GM12878 (cell line): ENCODE measurements around the gene CMTM5. TPM values are rescaled to one million over a fixed set of nuclear protein-coding genes. Genes with fewer than 3 reads are reported as not detected.

Experiments
- ATAC-seq: fragments of 200-7000 bp; cut with Tn5 transposase; 3 replicates; pipeline ENCODE4 v1.9.1; 2020; ENCODE audit warnings: mild to moderate bottlenecking, moderate library complexity
- Bru-seq: library from RNA; stranded (reverse); fragments of 400-500 nt; gene quantifications from one replicate; lab custom pipeline; 2021; lab: Mats Ljungman, UMichigan
- BruChase-seq, 2 experiments: library from RNA; stranded (reverse); fragments of 400-500 nt; gene quantifications; one replicate each; lab custom pipeline; 2021; lab: Mats Ljungman, UMichigan
- BruUV-seq: library from RNA; stranded (reverse); fragments of 400-500 nt; replicated peaks from 2 replicates; lab custom pipeline; 2021; lab: Mats Ljungman, UMichigan
- CTCF ChIA-PET: fragments of 300-600 bp; sonication (Branson Sonifier 250); formaldehyde crosslinking; extraction: SDS; loops from one replicate; lab custom pipeline; 2021; ENCODE audit warnings: inconsistent platforms; lab: Yijun Ruan, JAX
- POLR2A ChIA-PET: fragments of 350-600 bp; formaldehyde crosslinking; extraction: SDS; loops from one replicate; lab custom pipeline; 2021; ENCODE audit warnings: inconsistent platforms; lab: Charles Lee
- RAD21 ChIA-PET: fragments of 300-600 bp; sonication (Branson Sonifier 250); formaldehyde crosslinking; loops from one replicate; lab custom pipeline; 2023; ENCODE audit warnings: antibody characterized with exemption; ENCODE audit not compliant: unreplicated experiment; lab: Charles Lee
- SMC1A ChIA-PET: fragments of 300-600 bp; sonication (Branson Sonifier 250); formaldehyde crosslinking; loops from one replicate; lab custom pipeline; 2023; ENCODE audit not compliant: unreplicated experiment, uncharacterized antibody; lab: Charles Lee
- DNase-seq: peaks from one replicate; pipeline ENCODE4 v3.0.0-alpha.2; 2011; ENCODE audit warnings: low read depth, low spot score
- FAIRE-seq: peaks from 3 replicates; lab custom pipeline; 2011; peaks lifted over from hg19 to GRCh38; lab: Jason Lieb, UNC
- H2AFZ ChIP-seq: 2 replicates; pipeline ENCODE4 v1.6.0; 2011; ENCODE audit warnings: low read depth, low read length, control low read depth; ENCODE audit not compliant: control insufficient read depth
- H3K27ac ChIP-seq: 2 replicates; pipeline ENCODE4 v1.5.1; 2011; ENCODE audit warnings: control low read depth; ENCODE audit not compliant: control insufficient read depth, insufficient read depth
- H3K27me3 ChIP-seq, 2 experiments: replicated peaks in 1 of 2; 2 replicates each; pipeline versions ENCODE4 v1.6.0 to v1.6.1; 2011; ENCODE audit warnings: low read length in 1 of 2; ENCODE audit not compliant: control insufficient read depth in 2 of 2, insufficient read depth in 2 of 2
- H3K36me3 ChIP-seq, 2 experiments: 2 replicates each; pipeline ENCODE4 v1.5.1; 2011; ENCODE audit warnings: low read length in 1 of 2; ENCODE audit not compliant: control insufficient read depth in 2 of 2, insufficient read depth in 2 of 2
- H3K4me1 ChIP-seq: 2 replicates; pipeline ENCODE4 v1.6.1; 2011; ENCODE audit warnings: mild to moderate bottlenecking, low read length, moderate library complexity, mixed read lengths; ENCODE audit not compliant: control insufficient read depth, insufficient read depth
- H3K4me2 ChIP-seq: 2 replicates; pipeline ENCODE4 v1.6.0; 2011; ENCODE audit warnings: control low read depth; ENCODE audit not compliant: control insufficient read depth, insufficient read depth
- H3K4me3 ChIP-seq: fragments of 200-600 bp; sonication (generic); 2 replicates; pipeline ENCODE4 v1.5.1; 2016
- H3K79me2 ChIP-seq: 2 replicates; pipeline ENCODE4 v1.6.0; 2011; ENCODE audit warnings: low read length; ENCODE audit not compliant: control insufficient read depth, insufficient read depth
- H3K9ac ChIP-seq: 2 replicates; pipeline ENCODE4 v1.8.0; 2011; ENCODE audit warnings: low read length, control low read depth, mixed read lengths; ENCODE audit not compliant: control insufficient read depth, insufficient read depth
- H3K9me3 ChIP-seq: replicated peaks from 3 replicates; pipeline ENCODE4 v1.5.1; 2011; ENCODE audit warnings: mild to moderate bottlenecking, low read length; ENCODE audit not compliant: control insufficient read depth, insufficient read depth
- H4K20me1 ChIP-seq: 2 replicates; pipeline ENCODE4 v1.6.0; 2011; ENCODE audit not compliant: control insufficient read depth, insufficient read depth
- CHD2 ChIP-seq: IDR thresholded peaks from 2 replicates; pipeline ENCODE4 v1.6.1; 2011; ENCODE audit warnings: low read depth, low read length, improper control_type of control experiment, borderline replicate concordance
- EGR1 ChIP-seq, 2 experiments: IDR thresholded peaks; 1 replicate in 1 of 2; 2 replicates in 1 of 2; pipeline ENCODE4 v1.6.1; 2011 to 2012; ENCODE audit warnings: low read depth in 2 of 2, low read length in 2 of 2, borderline replicate concordance in 1 of 2, mild to moderate bottlenecking in 1 of 2, moderate library complexity in 1 of 2
- FOXM1 ChIP-seq: IDR thresholded peaks from 2 replicates; pipeline ENCODE4 v1.6.1; 2012; ENCODE audit warnings: low read depth, mild to moderate bottlenecking, inconsistent platforms, low read length, moderate library complexity
- HDAC2 ChIP-seq: fragments of 200-600 bp; sonication (generic); IDR thresholded peaks from 2 replicates; pipeline ENCODE4 v1.6.1; 2017
- HDGF ChIP-seq: fragments of 450-650 bp; IDR thresholded peaks from 2 replicates; pipeline ENCODE4 v1.6.1; 2016; ENCODE audit warnings: antibody characterized with exemption
- KDM1A ChIP-seq: fragments of 200-600 bp; sonication (generic); IDR thresholded peaks from 2 replicates; pipeline ENCODE4 v1.6.1; 2016; ENCODE audit warnings: borderline replicate concordance
- MEF2A ChIP-seq: IDR thresholded peaks from 2 replicates; pipeline ENCODE4 v1.6.1; 2011; ENCODE audit warnings: low read depth, mild to moderate bottlenecking, low read length, moderate library complexity; ENCODE audit not compliant: insufficient read depth
- NR2F1 ChIP-seq: fragments of 450-650 bp; conservative IDR thresholded peaks from 2 replicates; pipeline ENCODE4 v1.6.1; 2017; ENCODE audit warnings: mild to moderate bottlenecking
- STAT3 ChIP-seq: IDR thresholded peaks from 2 replicates; pipeline ENCODE4 v1.6.1; 2011; ENCODE audit warnings: low read depth, low read length, improper control_type of control experiment
- WGBS: methylation state at CpG from one replicate; pipeline ENCODE4 v1.1.6; 2016; ENCODE audit warnings: low lambda C conversion rate; ENCODE audit not compliant: insufficient replicate concordance, insufficient coverage; ENCODE audit errors: missing lambda C conversion rate; 5-methylcytosine and 5-hydroxymethylcytosine counted together
- in situ Hi-C: fragments of 300-500 bp; cut with MboI; formaldehyde crosslinking; loops from 9 replicates; pipeline ENCODE4 v1.14.3; 2018; ENCODE audit warnings: mixed read lengths
- intact Hi-C: fragments of 100-400 bp; cut with micrococcal nuclease; formaldehyde crosslinking; loops from one replicate; pipeline ENCODE4 v1.14.2; 2022; ENCODE audit not compliant: unreplicated experiment
- long read RNA-seq, 2 experiments: library from polyadenylated mRNA; unstranded; transcript quantifications; one replicate each; pipeline ENCODE4 v2.0.0, GENCODE V29; 2019 to 2020
- polyA minus RNA-seq, 3 experiments: library from RNA; depleted of rRNA, polyadenylated mRNA; stranded (reverse); fragments of >200 nt; gene quantifications; 2 replicates each; pipeline ENCODE4 v1.2.3, GENCODE V29; 2011
- polyA plus RNA-seq, 11 experiments: library from polyadenylated mRNA; depleted of rRNA in 4 of 11; unstranded in 6 of 11; stranded (reverse) in 5 of 11; fragments of >200 nt; fragmentation: Nextera tagmentation in 4 of 11; fragmentation: Illumina TruSeq in 1 of 11; extraction: Ambion mirVana in 4 of 11; extraction: Trizol in 1 of 11; gene quantifications; 1 replicate in 1 of 11; 2 replicates in 10 of 11; pipeline versions ENCODE4 v1.2.1 to v1.2.3, GENCODE V29; 2011 to 2016; ENCODE audit warnings: inconsistent platforms in 2 of 11, missing spikeins in 2 of 11, low read depth in 1 of 11
- total RNA-seq, 4 experiments: library from RNA; depleted of rRNA in 3 of 4; stranded (reverse); fragments of >200 nt in 3 of 4; fragmentation: Illumina TruSeq in 1 of 4; extraction: Trizol in 1 of 4; gene quantifications; 2 replicates each; pipeline versions ENCODE4 v1.2.1 to v1.2.3, GENCODE V29; 2013 to 2021
- TF ChIP-seq, protein P1 (sequence below): IDR thresholded peaks from 2 replicates; pipeline ENCODE4 v1.6.1; 2012; ENCODE audit warnings: low read depth, low read length, improper control_type of control experiment
- TF ChIP-seq, protein P2 (sequence below): fragments of 450-650 bp; formaldehyde crosslinking; IDR thresholded peaks from 2 replicates; pipeline ENCODE4 v1.5.0; 2022; ENCODE audit warnings: mild to moderate bottlenecking, missing genetic modification characterization

The CMTM5 gene, protein sequence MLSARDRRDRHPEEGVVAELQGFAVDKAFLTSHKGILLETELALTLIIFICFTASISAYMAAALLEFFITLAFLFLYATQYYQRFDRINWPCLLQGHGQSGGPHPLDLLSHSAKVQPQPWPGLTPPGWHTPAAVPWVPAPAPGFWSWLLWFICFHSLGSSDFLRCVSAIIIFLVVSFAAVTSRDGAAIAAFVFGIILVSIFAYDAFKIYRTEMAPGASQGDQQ
- total RNA-seq (2013; cell fraction: nucleolus; rRNA removed) = not detected in 2 replicates
- total RNA-seq (2014; rRNA removed) (not detected in 2 replicates), total RNA-seq (2014; rRNA removed; fragmentation: Illumina TruSeq; extraction: Trizol) (not detected in 2 replicates), total RNA-seq (2021) (not detected in 2 replicates), polyA plus RNA-seq (2011; rRNA removed) (not detected in 2 replicates), polyA plus RNA-seq (2014; fragmentation: Illumina TruSeq; extraction: Trizol) (not detected in 2 replicates), polyA plus RNA-seq (2014; fragmentation: Nextera tagmentation; extraction: Ambion mirVana) (not detected), polyA plus RNA-seq (2014; rRNA removed) (not detected in 2 replicates), polyA plus RNA-seq (2016; fragmentation: Nextera tagmentation; extraction: Ambion mirVana) (not detected), polyA minus RNA-seq (2011; rRNA and poly(A)+ RNA removed) (not detected in 2 replicates), Bru-seq, nascent RNA (not detected), BruChase-seq, experiment 1, labeled RNA remaining after a 6-hour chase (not detected), BruChase-seq, experiment 2, labeled RNA remaining after a 2-hour chase (not detected)
- polyA plus RNA-seq (2011; ENCODE audit: low read depth) = not detected
- polyA plus RNA-seq (2011; cell fraction: cytosol; rRNA removed) = not detected in 2 replicates
- not detected in 2 replicates for polyA plus RNA-seq (2011; cell fraction: nucleus; rRNA removed)
- polyA plus RNA-seq (2012) = not detected in 2 replicates
- not detected in 2 replicates for polyA minus RNA-seq (2011; cell fraction: cytosol; rRNA and poly(A)+ RNA removed)
- not detected in 2 replicates for polyA minus RNA-seq (2011; cell fraction: nucleus; rRNA and poly(A)+ RNA removed)
- long read RNA-seq, experiment 1 = 0 reads
- long read RNA-seq, experiment 2 = 0 reads

DNA sequence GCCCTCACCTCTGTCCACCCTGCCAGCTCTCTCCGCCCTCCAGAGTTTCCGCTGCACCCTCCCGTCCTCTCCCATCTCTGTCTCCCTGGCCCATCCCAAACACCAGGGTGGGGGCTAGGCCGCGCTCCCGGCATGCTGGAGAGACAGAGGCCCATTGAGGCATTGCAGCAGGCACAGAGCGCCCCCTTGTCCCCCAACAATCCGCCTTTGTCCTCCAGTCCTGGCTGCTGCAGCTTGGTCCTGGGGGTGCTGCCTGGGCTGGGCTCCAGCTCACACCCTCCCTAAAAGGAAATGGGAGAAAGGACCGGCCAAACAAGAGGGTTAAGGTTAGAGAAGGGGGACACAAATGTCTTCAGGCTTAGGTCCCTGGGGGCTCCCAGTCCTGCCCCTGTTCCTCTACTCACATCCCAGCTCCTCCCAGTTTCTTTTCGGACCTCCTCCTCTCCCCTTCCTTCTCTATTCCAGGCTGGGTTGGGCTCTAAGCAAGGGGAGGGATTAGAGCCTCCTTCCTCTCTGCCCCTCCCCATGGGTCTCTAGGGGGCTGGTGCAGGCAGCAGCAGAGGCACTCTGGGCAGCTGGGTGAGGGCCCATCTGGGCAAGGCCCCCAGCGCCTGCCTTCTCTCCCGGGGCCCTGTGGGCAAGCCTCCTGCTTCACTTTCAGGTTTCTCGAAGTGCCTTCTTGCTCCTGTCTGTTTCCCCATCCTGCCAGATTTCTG lies at the start of gene CMTM5:
Gene CMTM5, plus strand, starts transcription at position 565 of the 716 bp plus-strand sequence. CDS start 206 bp downstream, outside the sequence.
- no peak within 1 kb of the TSS for H3K4me2 ChIP-seq
- H3K79me2 ChIP-seq = no peaks in the 10 kb centered on the region
- WGBS = 34% methylated on average over 13 of the region's 13 CpGs
- SMC1A ChIA-PET = interaction anchor here (0.9 kb wide), 1 partner anchor 11 kb away, joined by 3 read pairs; no protein-coding TSS in a partner anchor
- H4K20me1 ChIP-seq = no peaks in the 10 kb centered on the region
- H3K4me3 ChIP-seq = no peak within 1 kb of the TSS
- RAD21 ChIA-PET = no interaction called here
- no peak for DNase-seq
- no peak for FAIRE-seq
- CTCF ChIA-PET = interaction anchor here (1.4 to 5.7 kb wide), 3 partner anchors 47 to 256 kb away, joined by 4 to 52 read pairs (median 6); no protein-coding TSS in a partner anchor
- TF ChIP-seq NR2F1 (no peak), STAT3 (no peak), EGR1 (IDR thresholded peaks at IDR 0.05; ENCODE audit: borderline replicate concordance in 1 of 2, low read depth in 2 of 2, low read length in 2 of 2) (no peak), HDAC2 (no peak), KDM1A (no peak), FOXM1 (no peak), CHD2 (no peak), HDGF (no peak), MEF2A (no peak)
- TF ChIP-seq, protein P1, sequence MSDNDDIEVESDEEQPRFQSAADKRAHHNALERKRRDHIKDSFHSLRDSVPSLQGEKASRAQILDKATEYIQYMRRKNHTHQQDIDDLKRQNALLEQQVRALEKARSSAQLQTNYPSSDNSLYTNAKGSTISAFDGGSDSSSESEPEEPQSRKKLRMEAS = no peak
- TF ChIP-seq, protein P2, sequence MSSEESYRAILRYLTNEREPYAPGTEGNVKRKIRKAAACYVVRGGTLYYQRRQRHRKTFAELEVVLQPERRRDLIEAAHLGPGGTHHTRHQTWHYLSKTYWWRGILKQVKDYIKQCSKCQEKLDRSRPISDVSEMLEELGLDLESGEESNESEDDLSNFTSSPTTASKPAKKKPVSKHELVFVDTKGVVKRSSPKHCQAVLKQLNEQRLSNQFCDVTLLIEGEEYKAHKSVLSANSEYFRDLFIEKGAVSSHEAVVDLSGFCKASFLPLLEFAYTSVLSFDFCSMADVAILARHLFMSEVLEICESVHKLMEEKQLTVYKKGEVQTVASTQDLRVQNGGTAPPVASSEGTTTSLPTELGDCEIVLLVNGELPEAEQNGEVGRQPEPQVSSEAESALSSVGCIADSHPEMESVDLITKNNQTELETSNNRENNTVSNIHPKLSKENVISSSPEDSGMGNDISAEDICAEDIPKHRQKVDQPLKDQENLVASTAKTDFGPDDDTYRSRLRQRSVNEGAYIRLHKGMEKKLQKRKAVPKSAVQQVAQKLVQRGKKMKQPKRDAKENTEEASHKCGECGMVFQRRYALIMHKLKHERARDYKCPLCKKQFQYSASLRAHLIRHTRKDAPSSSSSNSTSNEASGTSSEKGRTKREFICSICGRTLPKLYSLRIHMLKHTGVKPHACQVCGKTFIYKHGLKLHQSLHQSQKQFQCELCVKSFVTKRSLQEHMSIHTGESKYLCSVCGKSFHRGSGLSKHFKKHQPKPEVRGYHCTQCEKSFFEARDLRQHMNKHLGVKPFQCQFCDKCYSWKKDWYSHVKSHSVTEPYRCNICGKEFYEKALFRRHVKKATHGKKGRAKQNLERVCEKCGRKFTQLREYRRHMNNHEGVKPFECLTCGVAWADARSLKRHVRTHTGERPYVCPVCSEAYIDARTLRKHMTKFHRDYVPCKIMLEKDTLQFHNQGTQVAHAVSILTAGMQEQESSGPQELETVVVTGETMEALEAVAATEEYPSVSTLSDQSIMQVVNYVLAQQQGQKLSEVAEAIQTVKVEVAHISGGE (CRISPR knock-in tag) = no peak
- no peak within 1 kb of the TSS for H3K9ac ChIP-seq
- no peak within 1 kb of the TSS for H3K27ac ChIP-seq
- no peak for ATAC-seq
- intact Hi-C loops (no loop called here), in situ Hi-C loops (no loop called here)
- H3K36me3 ChIP-seq = no peaks in the 10 kb centered on the region
- BruUV-seq = no TSS peak
- POLR2A ChIA-PET = no interaction called here
- H3K9me3 ChIP-seq = no peaks in the 10 kb centered on the region
- no peaks in the 10 kb centered on the region for H3K4me1 ChIP-seq
- no peaks in the 10 kb centered on the region; a peak in 1 of 4 replicates for H3K27me3 ChIP-seq
- H2AFZ ChIP-seq = no peak within 1 kb of the TSS
